GM12801 (cell line): ENCODE measurements around the gene TAAR1.

ENCODE experiments used
- TF ChIP-seq, protein P1 (sequence below): IDR thresholded peaks from one replicate; pipeline ENCODE4 v1.5.1; 2011; ENCODE audit warnings: control low read depth; ENCODE audit not compliant: insufficient read length; ENCODE audit errors: extremely low read depth

TAAR1 gene, protein sequence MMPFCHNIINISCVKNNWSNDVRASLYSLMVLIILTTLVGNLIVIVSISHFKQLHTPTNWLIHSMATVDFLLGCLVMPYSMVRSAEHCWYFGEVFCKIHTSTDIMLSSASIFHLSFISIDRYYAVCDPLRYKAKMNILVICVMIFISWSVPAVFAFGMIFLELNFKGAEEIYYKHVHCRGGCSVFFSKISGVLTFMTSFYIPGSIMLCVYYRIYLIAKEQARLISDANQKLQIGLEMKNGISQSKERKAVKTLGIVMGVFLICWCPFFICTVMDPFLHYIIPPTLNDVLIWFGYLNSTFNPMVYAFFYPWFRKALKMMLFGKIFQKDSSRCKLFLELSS

DNA sequence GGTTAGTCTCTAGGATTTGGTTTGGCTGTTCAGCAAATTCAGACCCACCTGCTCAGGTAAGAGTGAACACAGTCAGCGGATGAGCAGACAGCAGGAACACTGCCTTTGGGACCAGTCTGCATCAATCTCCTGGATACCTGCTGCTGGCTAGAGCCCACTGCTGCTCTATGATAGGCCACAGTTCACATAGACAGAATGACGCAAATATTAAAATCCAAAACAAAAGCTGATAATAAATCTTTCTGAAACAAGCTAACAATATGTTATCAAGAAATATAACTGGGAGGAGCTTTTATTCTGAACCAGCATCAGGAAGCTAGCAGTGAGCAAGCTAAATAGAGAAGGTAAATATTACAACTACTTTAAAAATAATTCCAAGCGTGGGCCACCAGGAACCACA is at the start of gene TAAR1:
Gene TAAR1 (minus strand): TSS at position 101 of the 400 bp plus-strand sequence. CDS start 13,179 bp downstream, outside the sequence.
- TF ChIP-seq, protein P1, sequence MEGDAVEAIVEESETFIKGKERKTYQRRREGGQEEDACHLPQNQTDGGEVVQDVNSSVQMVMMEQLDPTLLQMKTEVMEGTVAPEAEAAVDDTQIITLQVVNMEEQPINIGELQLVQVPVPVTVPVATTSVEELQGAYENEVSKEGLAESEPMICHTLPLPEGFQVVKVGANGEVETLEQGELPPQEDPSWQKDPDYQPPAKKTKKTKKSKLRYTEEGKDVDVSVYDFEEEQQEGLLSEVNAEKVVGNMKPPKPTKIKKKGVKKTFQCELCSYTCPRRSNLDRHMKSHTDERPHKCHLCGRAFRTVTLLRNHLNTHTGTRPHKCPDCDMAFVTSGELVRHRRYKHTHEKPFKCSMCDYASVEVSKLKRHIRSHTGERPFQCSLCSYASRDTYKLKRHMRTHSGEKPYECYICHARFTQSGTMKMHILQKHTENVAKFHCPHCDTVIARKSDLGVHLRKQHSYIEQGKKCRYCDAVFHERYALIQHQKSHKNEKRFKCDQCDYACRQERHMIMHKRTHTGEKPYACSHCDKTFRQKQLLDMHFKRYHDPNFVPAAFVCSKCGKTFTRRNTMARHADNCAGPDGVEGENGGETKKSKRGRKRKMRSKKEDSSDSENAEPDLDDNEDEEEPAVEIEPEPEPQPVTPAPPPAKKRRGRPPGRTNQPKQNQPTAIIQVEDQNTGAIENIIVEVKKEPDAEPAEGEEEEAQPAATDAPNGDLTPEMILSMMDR = no peak

DNA sequence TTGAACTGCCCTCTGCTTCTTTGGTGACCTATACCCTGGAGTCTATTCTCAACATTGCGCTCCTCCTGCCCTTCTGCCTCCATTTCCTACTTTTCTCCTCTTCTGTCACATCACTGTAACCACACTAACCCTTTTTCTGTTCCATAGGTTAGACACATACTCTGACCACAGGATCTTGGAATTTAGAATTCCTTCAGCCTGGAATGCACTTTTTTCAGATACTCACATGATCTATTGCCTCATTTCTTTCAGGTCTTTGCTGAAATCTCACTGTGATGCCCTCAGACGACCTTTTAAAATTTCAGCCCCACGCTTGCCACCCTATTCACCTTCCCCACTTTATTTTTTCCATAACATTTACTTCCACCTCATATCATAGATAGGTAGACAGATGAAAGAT is 49.8 kb upstream of the TAAR1 start:
- TF ChIP-seq, protein P1 = no peak

DNA sequence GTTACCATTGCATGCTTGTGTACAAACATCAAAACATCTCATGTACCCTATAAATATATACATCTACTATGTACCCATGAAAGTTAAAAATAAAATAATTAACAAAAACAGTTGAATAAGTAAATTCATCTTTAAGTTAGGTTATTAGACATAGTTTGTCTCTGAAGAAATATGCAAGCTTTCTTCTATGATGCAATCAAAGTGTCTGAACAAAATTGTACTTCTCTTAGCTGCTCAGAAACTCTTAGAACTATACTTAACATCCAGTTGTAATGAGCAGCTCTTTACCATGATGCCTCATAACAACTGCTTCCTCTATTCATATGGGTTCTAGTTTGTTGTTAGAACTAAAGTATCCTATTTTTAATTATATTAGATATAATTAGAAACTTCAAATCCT is 49.0 kb upstream of the TAAR1 start:
- TF ChIP-seq, protein P1 = no peak

DNA sequence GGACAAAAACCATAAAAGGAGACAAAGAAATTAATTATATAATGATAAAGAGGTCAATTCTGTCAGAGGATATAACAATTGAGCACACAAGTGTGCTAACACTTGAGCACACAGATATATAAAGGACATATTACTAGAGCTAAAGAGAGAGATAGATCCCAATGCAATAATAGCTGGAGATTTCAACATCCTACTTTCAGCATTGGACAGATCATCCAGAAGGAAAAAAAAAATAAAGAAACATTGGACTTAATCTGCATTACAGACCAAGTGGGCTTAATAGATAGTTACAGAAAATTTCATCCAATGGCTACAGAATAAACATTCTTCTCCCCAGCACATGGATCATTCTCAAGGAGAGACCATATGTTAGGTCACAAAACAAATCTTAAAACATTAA is 45.0 kb upstream of the TAAR1 start:
- TF ChIP-seq, protein P1 = no peak

DNA sequence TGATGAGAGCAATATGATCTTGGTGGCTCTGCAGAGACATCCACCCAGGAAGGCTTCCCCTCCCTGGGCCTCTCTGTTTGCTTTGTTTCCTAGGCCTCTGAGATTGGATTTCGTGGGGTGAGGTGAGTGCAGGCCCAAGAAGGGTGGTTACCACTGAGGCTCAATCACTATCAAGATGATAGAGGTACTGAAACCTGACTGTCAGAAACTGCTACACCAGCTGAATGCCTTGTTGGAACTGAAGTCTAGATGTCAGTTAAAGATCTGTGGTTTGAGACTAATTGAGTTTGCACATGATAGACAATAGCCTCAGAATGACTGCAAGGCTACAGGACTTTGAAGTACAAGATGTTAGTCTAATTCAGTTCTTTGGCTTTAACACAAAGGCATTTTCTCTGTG is 39.6 kb upstream of the TAAR1 start:
- TF ChIP-seq, protein P1 = no peak

DNA sequence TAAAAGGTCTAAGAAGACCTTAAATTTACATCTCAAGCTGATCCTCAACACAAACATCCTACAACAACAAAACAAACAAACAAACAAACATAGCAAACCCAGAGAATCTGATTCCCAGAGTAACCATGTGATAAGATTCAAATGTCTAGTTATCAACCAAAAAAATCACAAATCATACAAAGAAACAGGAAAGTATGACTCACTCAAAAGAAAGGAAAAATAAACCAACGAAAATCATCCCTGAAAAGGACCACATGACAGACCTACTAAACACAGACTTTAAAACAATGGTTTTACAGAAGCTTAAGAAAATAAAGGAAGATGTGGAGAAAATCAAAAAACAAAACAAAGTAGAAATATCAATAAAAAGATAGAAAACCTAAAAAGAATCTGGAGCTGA is 36.8 kb upstream of the TAAR1 start:
- TF ChIP-seq, protein P1 = no peak

DNA sequence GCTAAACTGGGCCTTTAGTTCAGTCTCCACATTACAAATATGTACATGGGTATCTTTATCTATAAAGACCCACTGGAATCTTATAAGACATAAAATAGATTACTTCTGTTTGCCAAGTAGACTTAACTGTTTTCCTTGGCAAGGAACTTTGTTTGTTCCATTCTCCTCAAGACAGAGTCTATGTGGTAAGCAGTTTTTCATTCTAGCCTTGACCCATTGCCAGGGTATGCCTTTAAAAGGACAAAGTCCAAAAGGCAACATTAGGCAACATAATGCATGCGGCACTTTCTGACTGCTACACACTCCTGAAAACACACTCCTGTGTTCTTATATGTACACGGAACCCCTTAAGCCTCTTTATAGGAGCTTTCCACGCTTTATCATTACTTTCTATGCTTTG is 34.5 kb upstream of the TAAR1 start:
- TF ChIP-seq, protein P1 = no peak
